ENCODE results near the gene SETD3.

GRCh38 chr14:99468081-99468480 lies 12.6 kb downstream of the SETD3 start:
- TF ChIP-seq CTCF (IDR thresholded peaks at IDR 0.05; ENCODE audit: insufficient read depth, low read depth, low read length): no peak
- no peak for TF ChIP-seq EZH2 (IDR thresholded peaks at IDR 0.05; ENCODE audit: insufficient read depth, low read length)
